ENCODE data around the gene MYO10. TPM values are rescaled to one million over a fixed set of nuclear protein-coding genes. Genes with fewer than 3 reads are reported as not detected.

MYO10 gene
- total and polyA plus RNA-seq, 2 of the 8 experiments (the other 6 are each of a cell fraction or from before 2014, with no cell fraction given) = 21.5 to 107 TPM

DNA sequence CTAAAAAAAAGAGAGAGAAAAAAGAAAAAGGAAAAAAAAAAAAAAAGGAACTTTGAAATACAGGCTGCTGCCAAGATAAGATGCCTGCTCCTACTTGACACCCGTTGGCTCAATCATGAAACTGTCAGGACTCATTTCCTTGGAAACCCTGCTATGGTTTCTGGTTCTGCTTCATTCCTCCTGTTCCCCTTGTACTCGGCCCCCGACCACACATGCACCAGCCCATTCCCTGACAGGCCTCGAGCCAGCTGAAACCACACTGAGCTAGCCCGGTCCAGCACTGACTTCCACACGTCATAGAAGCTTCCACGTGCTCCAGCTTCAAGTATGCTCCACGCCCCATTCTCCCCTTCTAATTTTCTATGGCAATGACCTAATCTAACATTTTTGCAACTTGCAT is 93.2 kb downstream of the MYO10 start (continued):
- TF ChIP-seq, protein P1, sequence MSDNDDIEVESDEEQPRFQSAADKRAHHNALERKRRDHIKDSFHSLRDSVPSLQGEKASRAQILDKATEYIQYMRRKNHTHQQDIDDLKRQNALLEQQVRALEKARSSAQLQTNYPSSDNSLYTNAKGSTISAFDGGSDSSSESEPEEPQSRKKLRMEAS (IDR thresholded peaks at IDR 0.05) = no peak
- no peak for TF ChIP-seq CBX8 (IDR thresholded peaks at IDR 0.05; ENCODE audit: borderline replicate concordance, low read depth, low read length)
- TF ChIP-seq BACH1 (IDR thresholded peaks at IDR 0.05; ENCODE audit: low read length) = no peak
